GM23248 (cell line): Measurements from ENCODE around the gene CSRP3. TPM values are rescaled to one million over a fixed set of nuclear protein-coding genes. Genes with fewer than 3 reads are reported as not detected.

Experiments
- DNase-seq: peaks from one replicate; pipeline ENCODE4 v3.0.0-alpha.2; 2015
- H2AFZ ChIP-seq: fragments of 200-600 bp; sonication (generic); 2 replicates; pipeline ENCODE4 v1.6.1; 2016; ENCODE audit warnings: antibody characterized with exemption
- H3F3A ChIP-seq: fragments of 200-600 bp; sonication (generic); 2 replicates; pipeline ENCODE4 v1.6.1; 2016; ENCODE audit warnings: mild to moderate bottlenecking, antibody characterized with exemption, mixed run types; ENCODE audit not compliant: insufficient read depth
- H3K27ac ChIP-seq: fragments of 200-600 bp; sonication (generic); 2 replicates; pipeline ENCODE4 v1.5.1; 2016; ENCODE audit warnings: mild to moderate bottlenecking
- H3K27me3 ChIP-seq: fragments of 200-600 bp; sonication (generic); replicated peaks from 2 replicates; pipeline ENCODE4 v1.6.1; 2016; ENCODE audit warnings: mild to moderate bottlenecking; ENCODE audit not compliant: insufficient read depth
- H3K36me3 ChIP-seq: fragments of 200-600 bp; sonication (generic); 2 replicates; pipeline ENCODE4 v1.6.1; 2016; ENCODE audit warnings: low read depth, mild to moderate bottlenecking
- H3K4me1 ChIP-seq: fragments of 200-600 bp; sonication (generic); 2 replicates; pipeline ENCODE4 v1.6.1; 2016; ENCODE audit warnings: mild to moderate bottlenecking; ENCODE audit not compliant: insufficient read depth
- H3K4me2 ChIP-seq: fragments of 200-600 bp; sonication (generic); one replicate; pipeline ENCODE4 v1.6.1; 2016; ENCODE audit warnings: mild to moderate bottlenecking; ENCODE audit not compliant: unreplicated experiment
- H3K4me3 ChIP-seq: fragments of 200-600 bp; sonication (generic); 2 replicates; pipeline ENCODE4 v1.5.1; 2016; ENCODE audit warnings: mild to moderate bottlenecking
- H3K79me2 ChIP-seq: fragments of 200-600 bp; sonication (generic); 2 replicates; pipeline ENCODE4 v1.6.1; 2016; ENCODE audit warnings: mild to moderate bottlenecking; ENCODE audit not compliant: insufficient read depth
- H3K9ac ChIP-seq: fragments of 200-600 bp; sonication (generic); 2 replicates; pipeline ENCODE4 v1.6.1; 2016; ENCODE audit warnings: mild to moderate bottlenecking
- H3K9me2 ChIP-seq: fragments of 200-600 bp; sonication (generic); 2 replicates; pipeline ENCODE4 v1.6.1; 2016; ENCODE audit warnings: mixed run types, mild to moderate bottlenecking, moderate library complexity; ENCODE audit not compliant: insufficient read depth
- H3K9me3 ChIP-seq: fragments of 200-600 bp; sonication (generic); one replicate; pipeline ENCODE4 v1.6.1; 2017; ENCODE audit warnings: low read depth
- H4K20me1 ChIP-seq: fragments of 200-600 bp; sonication (generic); 2 replicates; pipeline ENCODE4 v1.6.0; 2016; ENCODE audit not compliant: insufficient read depth
- EZH2 ChIP-seq: fragments of 200-600 bp; sonication (generic); IDR thresholded peaks from 2 replicates; pipeline ENCODE4 v1.6.1; 2018; ENCODE audit warnings: antibody characterized with exemption, mild to moderate bottlenecking; ENCODE audit not compliant: insufficient read depth, poor library complexity, severe bottlenecking
- EZH2phosphoT487 ChIP-seq: fragments of 200-600 bp; sonication (generic); IDR thresholded peaks from 2 replicates; pipeline ENCODE4 v1.6.1; 2018; ENCODE audit warnings: antibody characterized with exemption, moderate library complexity, mild to moderate bottlenecking, low read depth; ENCODE audit not compliant: insufficient read depth
- WGBS, 2 experiments: methylation state at CpG; one replicate each; pipeline ENCODE4 v1.1.6; 2015 to 2017; ENCODE audit warnings: low lambda C conversion rate in 2 of 2, low coverage in 1 of 2; ENCODE audit errors: missing lambda C conversion rate in 2 of 2; 5-methylcytosine and 5-hydroxymethylcytosine counted together
- in situ Hi-C: fragments of 300-500 bp; cut with MboI; formaldehyde crosslinking; loops from 2 replicates; pipeline ENCODE4 v1.15.0; 2020
- polyA plus RNA-seq: library from polyadenylated mRNA; unstranded; fragments of >200 nt; fragmentation: Nextera tagmentation; extraction: Ambion mirVana; gene quantifications from 2 replicates; pipeline ENCODE4 v1.2.1, GENCODE V29; 2016
- total RNA-seq: library from RNA; depleted of rRNA; stranded (reverse); fragments of >200 nt; shearing (Covaris generic); gene quantifications from 2 replicates; pipeline ENCODE4 v1.2.3, GENCODE V29; 2014

Gene CSRP3
- total and polyA plus RNA-seq, 2 experiments from 2014 or later, result not detected

GRCh38 chr11:19237813-19238212 lies 36.0 kb upstream of the CSRP3 start:
- H3K9me2 ChIP-seq, result no peaks in the 10 kb centered on the region
- H3F3A ChIP-seq, result peaks cover 7% of the 10 kb centered on the region
- H3K4me1 ChIP-seq, result peaks cover 16% of the 10 kb centered on the region; the same call in 1 of the 2 replicates
- no peaks in the 10 kb centered on the region for H3K36me3 ChIP-seq
- WGBS, 2 experiments, result 71 to 73% methylated on average over 5 of the region's 5 CpGs
- no peaks in the 10 kb centered on the region for H3K9me3 ChIP-seq
- TF ChIP-seq EZH2phosphoT487, result no peak
- TF ChIP-seq EZH2, result no peak
- no peak overlapping the region for H3K9ac ChIP-seq
- no peak overlapping the region for H2AFZ ChIP-seq
- no peak overlapping the region for H3K27ac ChIP-seq
- peaks cover 12% of the 10 kb centered on the region for H3K27me3 ChIP-seq
- no peak overlapping the region for H3K4me3 ChIP-seq
- DNase-seq, result no peak
- in situ Hi-C loops, result no loop called here
- H4K20me1 ChIP-seq, result no peaks in the 10 kb centered on the region
- no peak overlapping the region for H3K4me2 ChIP-seq
- no peaks in the 10 kb centered on the region for H3K79me2 ChIP-seq

- Histone ChIP-seq H3K9ac (no peak overlapping the region), H4K20me1 (no peaks in the 10 kb centered on the region), H2AFZ (no peak overlapping the region), H3K27ac (no peak overlapping the region), H3K9me2 (no peaks in the 10 kb centered on the region), H3K36me3 (no peaks in the 10 kb centered on the region), H3K4me2 (no peak overlapping the region), H3K4me3 (no peak overlapping the region), H3K27me3 (peaks cover 7% of the 10 kb centered on the region), H3K9me3 (no peaks in the 10 kb centered on the region), H3F3A (peaks cover 11% of the 10 kb centered on the region), H3K4me1 (peaks cover 19% of the 10 kb centered on the region; the same call in 1 of the 2 replicates), H3K79me2 (no peaks in the 10 kb centered on the region)
- in situ Hi-C loops, result no loop called here
- 91 to 94% methylated on average over 8 of the region's 8 CpGs for WGBS, 2 experiments
- no peak for DNase-seq
- TF ChIP-seq EZH2phosphoT487, result no peak
- no peak for TF ChIP-seq EZH2
Measured at GRCh38 chr11:19237381-19237780, 35.6 kb upstream of the CSRP3 start.

DNA sequence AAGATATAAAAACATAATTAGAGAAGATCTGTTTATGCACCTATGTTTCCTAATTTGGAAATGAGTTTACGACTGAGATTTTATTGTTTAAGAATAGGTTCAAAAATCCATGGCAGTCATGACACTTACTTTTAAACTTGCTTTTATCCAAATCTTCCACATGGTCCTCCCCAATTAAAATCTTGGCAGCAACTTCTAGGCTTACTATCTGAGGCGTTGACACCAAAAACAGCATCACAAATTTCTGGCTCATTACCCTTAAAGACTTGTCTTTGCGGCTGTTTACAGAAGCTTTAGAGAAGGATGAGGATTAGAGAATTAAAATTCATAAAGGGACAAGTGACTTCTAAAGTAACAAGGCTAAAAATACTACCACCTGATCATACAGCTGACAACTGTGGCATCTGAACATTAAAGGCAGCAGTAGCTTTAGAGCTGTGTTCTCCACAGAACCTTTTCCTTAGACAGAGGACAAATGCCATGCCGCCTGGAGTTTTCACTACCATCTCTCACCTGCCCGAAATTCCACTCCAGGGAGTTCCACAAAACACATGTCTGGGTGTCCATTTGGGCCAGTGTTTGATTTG lies 32.5 kb upstream of the CSRP3 start:
- H3K27ac ChIP-seq, result no peak overlapping the region
- DNase-seq, result no peak
- no peak overlapping the region for H3K4me2 ChIP-seq

GRCh38 chr11:19232910-19233503 lies 31.2 kb upstream of the CSRP3 start:
- Histone ChIP-seq H3K4me3 (peak overlapping the region; percentile 24; the same call in 1 of the 2 replicates), H3K9ac (no peak overlapping the region), H4K20me1 (no peaks in the 10 kb centered on the region), H3K79me2 (no peaks in the 10 kb centered on the region), H3K4me2 (peak overlapping the region; percentile 62), H3K9me3 (no peaks in the 10 kb centered on the region), H3K27me3 (no peaks in the 10 kb centered on the region), H3F3A (peaks cover 12% of the 10 kb centered on the region; the same call in 1 of the 2 replicates), H3K4me1 (peaks cover 14% of the 10 kb centered on the region; the same call in 1 of the 2 replicates), H3K36me3 (no peaks in the 10 kb centered on the region), H2AFZ (peak overlapping the region; percentile 65; the same call in 1 of the 2 replicates), H3K9me2 (no peaks in the 10 kb centered on the region), H3K27ac (no peak overlapping the region)
- TF ChIP-seq EZH2phosphoT487, result no peak
- no peak for TF ChIP-seq EZH2
- in situ Hi-C loops, result no loop called here
- 4 to 6% methylated on average over 6 of the region's 6 CpGs for WGBS, 2 experiments
- peak; percentile 90 for DNase-seq

More for the DNA sequence above, 32.5 kb upstream of the CSRP3 start:
- Histone ChIP-seq H3K4me1 (peaks cover 14% of the 10 kb centered on the region; the same call in 1 of the 2 replicates), H2AFZ (no peak overlapping the region), H3K79me2 (no peaks in the 10 kb centered on the region), H3F3A (peaks cover 12% of the 10 kb centered on the region; the same call in 1 of the 2 replicates), H3K9ac (no peak overlapping the region), H3K9me3 (no peaks in the 10 kb centered on the region), H3K4me3 (no peak overlapping the region), H3K36me3 (no peaks in the 10 kb centered on the region), H4K20me1 (no peaks in the 10 kb centered on the region), H3K9me2 (no peaks in the 10 kb centered on the region), H3K27me3 (no peaks in the 10 kb centered on the region)
- 93 to 95% methylated on average over 5 of the region's 5 CpGs for WGBS, 2 experiments
- in situ Hi-C loops, result no loop called here
- TF ChIP-seq EZH2phosphoT487 (no peak), EZH2 (no peak)
